Measurements from ENCODE around the gene FNDC3B.

Gene FNDC3B

DNA sequence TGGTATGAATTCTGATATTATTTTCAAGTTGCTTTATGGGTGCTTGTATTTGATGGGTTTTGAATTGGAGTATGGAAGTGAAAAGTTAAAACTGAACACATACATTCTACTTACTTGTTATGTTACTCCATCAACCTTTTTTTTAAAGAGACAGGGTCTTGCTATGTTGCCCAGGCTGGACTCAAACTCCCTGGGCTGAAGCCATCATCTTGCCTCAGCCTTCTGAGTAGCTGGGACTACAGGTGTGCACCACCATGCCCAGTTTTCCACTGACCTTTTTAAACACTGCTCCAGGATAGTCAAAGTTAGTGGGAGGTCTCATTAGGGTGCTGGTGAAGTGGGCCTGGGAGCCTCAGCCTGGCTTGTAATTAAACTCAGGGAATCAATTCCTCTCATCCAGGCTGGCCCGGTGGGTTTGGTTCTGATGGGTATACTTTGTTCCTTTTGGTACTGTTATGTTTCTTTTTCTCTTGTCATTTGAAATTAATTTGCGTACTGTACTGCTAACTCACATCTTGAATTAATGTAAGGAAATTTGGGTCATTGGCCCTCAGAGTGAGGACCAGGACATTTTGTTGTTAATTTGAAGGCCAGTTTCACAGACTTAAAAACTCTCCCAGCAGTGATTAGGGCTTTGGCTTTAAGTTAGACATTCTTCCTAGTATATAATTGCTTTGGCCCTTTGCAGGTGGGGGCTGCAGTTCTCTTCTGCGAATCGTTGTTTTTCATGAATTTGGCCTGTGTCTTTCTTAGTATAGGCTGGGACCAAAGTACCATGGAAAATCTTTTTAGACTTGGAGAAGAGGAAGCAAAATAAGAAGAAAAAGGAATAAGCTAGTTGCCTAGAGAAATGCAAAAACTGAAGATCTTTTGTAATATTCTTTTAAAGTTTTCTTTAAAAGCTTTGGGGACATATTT lies 66.9 kb downstream of the FNDC3B start:
- Histone ChIP-seq H4K20me1 (ENCODE audit: insufficient read depth, low read length) (no peaks in the 10 kb centered on the region), H3K4me2 (ENCODE audit: low read depth, low read length) (peak overlapping the region; percentile 64), H3K27me3 (replicated peaks; ENCODE audit: insufficient read depth, low read length) (no peaks in the 10 kb centered on the region), H3K36me3 (replicated peaks; ENCODE audit: insufficient read depth, low read length) (no peaks in the 10 kb centered on the region), H3K79me2 (ENCODE audit: low read length) (peaks cover 87% of the 10 kb centered on the region), H2AFZ (ENCODE audit: low read length) (no peak overlapping the region), H3K4me1 (ENCODE audit: low read length) (peaks cover 69% of the 10 kb centered on the region), H3K27ac (ENCODE audit: low read length) (peak overlapping the region; percentile 92), H3K9ac (ENCODE audit: low read length) (peak overlapping the region; percentile 68), H3K9me3 (replicated peaks; ENCODE audit: insufficient read depth, low read length) (no peaks in the 10 kb centered on the region), H3K9me2 (replicated peaks; ENCODE audit: insufficient read depth, low read length) (no peaks in the 10 kb centered on the region), H3F3A (ENCODE audit: insufficient read depth, low read length) (peaks cover 68% of the 10 kb centered on the region), H3K4me3 (ENCODE audit: low read length) (peak overlapping the region; percentile 19)
- DNase-seq, result no peak
- no peak for TF ChIP-seq EZH2phosphoT487 (IDR thresholded peaks at IDR 0.05; ENCODE audit: low read length)
- TF ChIP-seq EZH2 (optimal IDR thresholded peaks at IDR 0.05; ENCODE audit: low read depth, low read length), result no peak
- TF ChIP-seq CTCF (IDR thresholded peaks at IDR 0.05; ENCODE audit: low read length), result no peak

- peak overlapping the region; percentile 68 for H3K9ac ChIP-seq (ENCODE audit: low read length)
- TF ChIP-seq CTCF (IDR thresholded peaks at IDR 0.05; ENCODE audit: low read length), result no peak
- no peak for TF ChIP-seq EZH2phosphoT487 (IDR thresholded peaks at IDR 0.05; ENCODE audit: low read length)
- no peak for TF ChIP-seq EZH2 (optimal IDR thresholded peaks at IDR 0.05; ENCODE audit: low read depth, low read length)
- H4K20me1 ChIP-seq (ENCODE audit: insufficient read depth, low read length), result no peaks in the 10 kb centered on the region
- no peaks in the 10 kb centered on the region for H3K9me2 ChIP-seq (replicated peaks; ENCODE audit: insufficient read depth, low read length)
- H3K9me3 ChIP-seq (replicated peaks; ENCODE audit: insufficient read depth, low read length), result no peaks in the 10 kb centered on the region
- no peaks in the 10 kb centered on the region for H3K27me3 ChIP-seq (replicated peaks; ENCODE audit: insufficient read depth, low read length)
- H3K4me1 ChIP-seq (ENCODE audit: low read length), result peaks cover 62% of the 10 kb centered on the region
- H3K4me2 ChIP-seq (ENCODE audit: low read depth, low read length), result peak overlapping the region; percentile 64
- H3K27ac ChIP-seq (ENCODE audit: low read length), result peak overlapping the region; percentile 92
- H3K36me3 ChIP-seq (replicated peaks; ENCODE audit: insufficient read depth, low read length), result no peaks in the 10 kb centered on the region
- no peak overlapping the region for H2AFZ ChIP-seq (ENCODE audit: low read length)
- H3K79me2 ChIP-seq (ENCODE audit: low read length), result peaks cover 87% of the 10 kb centered on the region
- peaks cover 61% of the 10 kb centered on the region for H3F3A ChIP-seq (ENCODE audit: insufficient read depth, low read length)
- peak; percentile 99 for DNase-seq
- H3K4me3 ChIP-seq (ENCODE audit: low read length), result peak overlapping the region; percentile 38
Observed at GRCh38 chr3:172106989-172107388, 67.6 kb downstream of the FNDC3B start.

DNA sequence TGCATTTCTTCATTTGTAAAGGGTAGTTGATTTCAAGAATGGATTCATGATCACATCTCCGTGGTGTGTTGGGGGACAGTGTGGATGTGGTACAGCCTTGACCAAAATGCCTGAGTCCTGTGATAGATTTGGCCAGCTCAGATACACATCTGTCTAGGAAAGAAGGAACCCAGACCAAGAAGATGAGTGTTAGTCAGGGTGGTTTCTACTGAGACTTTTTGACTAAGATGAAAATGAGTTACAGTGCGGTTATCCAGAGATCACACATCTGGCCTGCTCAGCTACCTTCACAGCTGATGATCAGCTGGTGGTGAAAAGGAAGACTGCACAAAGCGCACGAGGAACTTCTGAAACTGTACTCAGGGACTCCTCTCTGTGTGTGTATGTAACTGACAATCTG lies 68.0 kb downstream of the FNDC3B start:
- H3K4me1 ChIP-seq (ENCODE audit: low read length), result peaks cover 58% of the 10 kb centered on the region
- H3K79me2 ChIP-seq (ENCODE audit: low read length), result peaks cover 87% of the 10 kb centered on the region
- TF ChIP-seq EZH2phosphoT487 (IDR thresholded peaks at IDR 0.05; ENCODE audit: low read length) (no peak), CTCF (IDR thresholded peaks at IDR 0.05; ENCODE audit: low read length) (peak; percentile 40), EZH2 (optimal IDR thresholded peaks at IDR 0.05; ENCODE audit: low read depth, low read length) (no peak)
- no peaks in the 10 kb centered on the region for H3K36me3 ChIP-seq (replicated peaks; ENCODE audit: insufficient read depth, low read length)
- peak overlapping the region; percentile 68 for H3K9ac ChIP-seq (ENCODE audit: low read length)
- no peaks in the 10 kb centered on the region for H3K27me3 ChIP-seq (replicated peaks; ENCODE audit: insufficient read depth, low read length)
- H3F3A ChIP-seq (ENCODE audit: insufficient read depth, low read length), result peaks cover 57% of the 10 kb centered on the region
- H3K9me2 ChIP-seq (replicated peaks; ENCODE audit: insufficient read depth, low read length), result no peaks in the 10 kb centered on the region
- peak overlapping the region; percentile 64 for H3K4me2 ChIP-seq (ENCODE audit: low read depth, low read length)
- peak overlapping the region; percentile 92 for H3K27ac ChIP-seq (ENCODE audit: low read length)
- H2AFZ ChIP-seq (ENCODE audit: low read length), result no peak overlapping the region
- peak overlapping the region; percentile 38 for H3K4me3 ChIP-seq (ENCODE audit: low read length)
- no peaks in the 10 kb centered on the region for H3K9me3 ChIP-seq (replicated peaks; ENCODE audit: insufficient read depth, low read length)
- DNase-seq, result peak; percentile 99
- H4K20me1 ChIP-seq (ENCODE audit: insufficient read depth, low read length), result no peaks in the 10 kb centered on the region
